GM20000 (cell line): Measurements from ENCODE around the gene LCN10.

ENCODE experiments used
- DNase-seq: peaks from one replicate; pipeline ENCODE4 v3.0.0; 2012; ENCODE audit warnings: low spot score
- TF ChIP-seq, protein P1 (sequence below): IDR thresholded peaks from 2 replicates; pipeline ENCODE4 v1.5.1; 2012; ENCODE audit warnings: mild to moderate bottlenecking, control low read depth; ENCODE audit errors: extremely low read depth, missing control alignments

The LCN10 gene

DNA sequence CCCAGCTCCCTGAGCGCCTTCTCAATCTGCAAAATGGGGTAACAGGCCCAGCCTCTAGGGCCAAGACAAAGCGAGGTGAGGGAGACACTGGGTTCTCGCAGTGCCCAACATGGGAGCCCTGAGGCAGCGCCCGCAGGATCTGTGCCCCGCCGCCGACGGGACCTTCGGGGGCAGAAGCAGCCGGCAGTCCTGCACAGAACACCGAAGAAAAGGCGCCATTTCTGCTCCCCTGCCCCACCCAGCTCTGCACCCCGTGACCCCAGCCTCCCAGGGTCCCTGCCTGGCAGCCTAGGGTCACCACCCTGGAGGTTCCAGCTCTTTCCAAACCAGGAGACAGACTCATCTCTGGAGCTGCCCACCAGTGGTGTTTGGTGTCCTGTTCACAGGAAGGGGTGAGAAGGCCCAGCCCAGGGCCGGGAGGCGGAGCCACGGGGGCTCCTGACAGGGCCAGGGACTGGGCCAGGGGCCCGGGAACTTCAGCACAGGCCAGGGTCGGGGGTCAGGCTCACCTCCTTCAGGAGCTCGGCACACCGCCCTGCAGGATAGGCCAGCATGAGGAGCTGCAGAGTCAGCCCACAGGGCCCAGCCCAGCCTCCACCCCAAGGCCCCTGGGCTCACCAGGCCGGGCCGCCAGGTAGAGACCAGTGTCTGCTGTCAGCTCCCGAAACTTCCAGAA lies 12.0 kb upstream of the LCN10 start:
- TF ChIP-seq, protein P1, sequence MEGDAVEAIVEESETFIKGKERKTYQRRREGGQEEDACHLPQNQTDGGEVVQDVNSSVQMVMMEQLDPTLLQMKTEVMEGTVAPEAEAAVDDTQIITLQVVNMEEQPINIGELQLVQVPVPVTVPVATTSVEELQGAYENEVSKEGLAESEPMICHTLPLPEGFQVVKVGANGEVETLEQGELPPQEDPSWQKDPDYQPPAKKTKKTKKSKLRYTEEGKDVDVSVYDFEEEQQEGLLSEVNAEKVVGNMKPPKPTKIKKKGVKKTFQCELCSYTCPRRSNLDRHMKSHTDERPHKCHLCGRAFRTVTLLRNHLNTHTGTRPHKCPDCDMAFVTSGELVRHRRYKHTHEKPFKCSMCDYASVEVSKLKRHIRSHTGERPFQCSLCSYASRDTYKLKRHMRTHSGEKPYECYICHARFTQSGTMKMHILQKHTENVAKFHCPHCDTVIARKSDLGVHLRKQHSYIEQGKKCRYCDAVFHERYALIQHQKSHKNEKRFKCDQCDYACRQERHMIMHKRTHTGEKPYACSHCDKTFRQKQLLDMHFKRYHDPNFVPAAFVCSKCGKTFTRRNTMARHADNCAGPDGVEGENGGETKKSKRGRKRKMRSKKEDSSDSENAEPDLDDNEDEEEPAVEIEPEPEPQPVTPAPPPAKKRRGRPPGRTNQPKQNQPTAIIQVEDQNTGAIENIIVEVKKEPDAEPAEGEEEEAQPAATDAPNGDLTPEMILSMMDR = no peak
- no peak for DNase-seq

DNA sequence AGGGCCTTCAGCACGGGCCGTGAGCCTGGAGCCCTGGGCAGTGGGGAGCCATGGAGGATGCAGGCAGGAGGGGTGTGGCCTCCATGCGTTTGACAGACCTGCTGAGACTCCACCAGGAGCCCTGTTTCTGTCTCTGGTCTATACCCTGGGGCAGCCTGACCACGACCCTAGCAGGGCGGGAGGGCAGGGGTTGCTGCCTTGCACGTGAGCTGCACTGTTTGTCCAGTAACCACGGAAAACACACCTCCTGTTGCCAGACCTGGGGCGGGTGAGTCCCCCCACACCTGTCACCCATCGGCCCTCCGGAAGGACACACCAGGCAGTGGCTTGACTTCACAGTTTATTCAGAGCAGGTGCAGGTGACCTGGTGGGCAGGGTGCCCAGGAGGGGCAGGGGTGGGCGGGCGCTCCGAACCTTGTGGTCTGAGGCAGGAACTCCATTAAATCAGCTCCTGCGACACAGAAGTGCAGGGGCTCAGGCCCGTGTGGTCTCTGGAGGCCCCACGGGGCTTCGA lies 11.4 kb upstream of the LCN10 start:
- DNase-seq = no peak
- TF ChIP-seq, protein P1 = no peak

DNA sequence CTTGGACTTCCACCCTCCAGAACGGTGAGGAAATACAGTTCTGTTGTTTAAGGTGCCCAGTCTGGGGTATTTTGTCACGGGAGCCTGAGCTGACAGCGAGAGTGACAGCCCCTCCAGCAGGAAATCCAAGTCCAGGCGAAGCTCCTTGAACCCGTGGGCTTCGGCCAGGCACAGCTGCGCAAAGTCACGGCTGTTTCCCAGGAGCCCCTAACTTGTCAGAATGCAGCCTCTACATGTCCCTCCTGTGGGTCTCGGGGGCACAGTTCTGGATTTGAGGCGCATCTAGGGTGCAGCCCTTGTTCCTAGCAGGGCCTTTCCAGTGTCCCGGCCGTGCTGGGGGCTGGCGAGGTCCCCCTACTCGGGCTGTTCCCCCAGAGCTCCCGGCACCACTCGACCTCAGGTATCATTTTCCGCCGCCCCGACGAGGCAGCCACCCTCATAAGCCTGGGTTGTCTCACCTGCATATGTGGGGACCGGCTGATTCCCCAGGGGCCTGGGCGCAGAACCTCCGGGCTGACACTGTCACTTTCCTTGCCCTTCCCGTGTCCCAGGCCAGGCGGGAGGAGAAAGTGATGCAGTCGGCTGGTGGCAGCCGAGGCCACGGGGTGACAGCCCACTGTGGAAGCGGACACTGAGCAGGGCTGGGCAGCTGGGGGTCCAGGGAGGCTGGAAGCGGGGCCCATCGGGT lies 10.8 kb upstream of the LCN10 start:
- TF ChIP-seq, protein P1 = no peak

DNA sequence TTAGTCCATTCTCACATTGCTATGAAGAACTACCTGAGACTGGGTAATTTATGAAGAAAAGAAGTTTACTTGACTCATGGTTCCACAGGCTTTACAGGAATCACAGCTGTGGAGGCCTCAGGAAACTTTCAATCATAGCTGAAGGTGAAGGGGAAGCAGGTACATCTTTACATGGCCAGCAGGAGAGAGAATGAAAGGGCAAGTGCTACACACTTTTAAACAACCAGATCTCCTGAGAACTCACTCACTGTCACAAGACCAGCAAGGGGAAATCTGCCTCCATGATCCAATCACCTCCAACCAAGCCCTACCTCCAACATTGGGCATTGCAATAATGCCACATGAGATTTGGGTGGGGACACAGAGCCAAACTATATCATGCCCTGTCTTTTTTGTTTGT lies 9.1 kb upstream of the LCN10 start:
- DNase-seq = no peak
- TF ChIP-seq, protein P1 = no peak

More for the DNA sequence above, 10.8 kb upstream of the LCN10 start:
- no peak for DNase-seq

DNA sequence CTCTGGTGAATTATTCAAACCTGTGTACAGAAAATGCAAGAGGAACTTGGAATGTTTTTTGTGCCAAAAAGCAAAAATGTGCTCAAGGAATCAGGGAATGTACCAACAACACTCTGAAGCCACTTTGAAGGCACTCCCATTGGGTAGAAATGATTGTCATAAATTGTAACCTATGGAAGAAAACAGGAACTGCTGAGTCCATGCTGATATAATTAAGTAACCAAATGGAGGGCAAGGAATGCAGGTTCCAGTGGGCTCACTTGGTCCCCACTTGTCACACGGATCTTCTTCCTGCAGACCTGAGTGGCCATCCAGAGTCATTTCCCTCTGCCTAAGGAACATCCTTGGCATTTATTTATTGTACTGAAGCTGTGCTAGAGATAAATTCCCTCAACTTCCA lies 8.5 kb upstream of the LCN10 start:
- TF ChIP-seq, protein P1 = no peak
- no peak for DNase-seq

DNA sequence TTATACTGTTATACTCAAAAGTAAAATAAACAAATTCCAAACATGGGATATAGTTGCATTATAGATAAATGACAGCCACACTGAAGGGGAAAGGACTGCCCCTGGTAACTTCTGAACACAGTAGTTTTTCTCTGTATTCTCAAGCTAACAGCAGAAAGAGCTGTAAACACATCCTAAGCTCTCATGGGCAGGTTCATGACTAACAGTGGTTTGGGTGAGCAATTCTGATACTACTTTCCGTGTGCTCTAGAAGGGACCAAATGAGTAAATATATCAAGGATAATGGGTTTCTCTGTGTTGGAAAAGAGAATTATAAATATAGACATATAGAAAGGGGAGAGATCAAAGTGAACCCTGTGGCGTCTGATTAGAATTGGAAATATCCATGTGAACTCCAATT lies 7.8 kb upstream of the LCN10 start:
- TF ChIP-seq, protein P1 = no peak
- no peak for DNase-seq

DNA sequence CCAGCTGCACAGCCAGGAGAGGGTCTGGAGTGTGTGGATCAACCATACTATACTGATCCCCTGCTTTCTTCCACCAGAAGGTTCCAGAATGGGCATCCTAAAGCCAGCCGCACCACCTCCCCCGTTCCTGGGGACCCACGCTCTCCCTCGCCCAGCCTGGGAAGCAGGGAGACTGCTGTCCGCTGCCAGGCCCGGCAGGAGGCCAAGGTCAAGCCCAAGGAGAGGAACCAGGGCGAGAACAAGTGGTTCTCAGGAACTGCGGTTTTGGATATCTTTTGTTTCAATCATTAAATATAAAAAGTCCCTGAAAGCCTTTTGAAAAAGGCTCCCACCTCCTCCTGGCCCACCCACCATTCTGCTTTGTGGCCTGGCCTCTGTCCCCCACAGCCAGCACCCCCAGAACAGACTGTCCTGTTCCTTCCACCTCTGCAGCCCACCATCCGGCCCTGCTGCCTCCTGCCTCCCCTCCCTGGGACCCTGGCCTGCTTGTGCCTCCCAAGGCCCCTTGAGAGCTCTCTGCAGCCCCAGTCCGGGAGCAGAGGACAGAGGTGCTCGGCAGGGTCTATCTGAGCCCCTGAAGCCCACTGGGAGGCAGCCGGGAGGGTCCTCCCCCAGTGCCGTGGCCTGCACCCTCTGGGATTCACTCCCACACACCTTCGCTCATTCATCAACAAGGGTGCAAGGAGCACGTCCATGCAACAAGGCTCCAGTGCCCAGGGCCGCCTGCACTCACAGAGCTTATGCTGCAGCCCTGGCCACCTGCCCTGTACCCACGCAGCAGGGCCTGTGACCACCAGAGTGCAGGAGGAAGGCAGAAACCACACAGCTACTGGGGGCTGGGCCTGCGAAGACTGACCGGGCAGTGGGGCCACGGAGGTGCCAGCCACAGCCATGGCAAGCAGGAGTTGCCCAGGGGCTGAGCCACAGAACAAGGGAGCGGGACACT lies 6.2 kb upstream of the LCN10 start:
- no peak for DNase-seq
- TF ChIP-seq, protein P1 = no peak
